ENCODE data around the gene YWHAQ.
"Not testable (repeated sequence)": the region's sequence is repeated elsewhere in the genome, so short reads cannot be mapped to it uniquely, and the experiment has no call there.

YWHAQ gene

GRCh38 chr2:9617749-9618148, 13.0 kb downstream of the YWHAQ start:
- Histone ChIP-seq H3K9ac (ENCODE audit: low read length) (no peak overlapping the region), H3K4me3 (ENCODE audit: low read length) (no peak overlapping the region), H3K27me3 (ENCODE audit: control insufficient read depth, insufficient read depth, low read length) (no peaks in the 10 kb centered on the region), H3K27ac (ENCODE audit: low read depth, low read length) (no peak overlapping the region), H3K36me3 (ENCODE audit: control insufficient read depth, insufficient read depth, low read length) (no peaks in the 10 kb centered on the region), H3K4me1 (ENCODE audit: control insufficient read depth, insufficient read depth, low read length) (no peaks in the 10 kb centered on the region)

GRCh38 chr2:9617296-9617695, 13.5 kb downstream of the YWHAQ start:
- Histone ChIP-seq H3K9ac (ENCODE audit: low read length) (no peak overlapping the region), H3K27ac (ENCODE audit: low read depth, low read length) (no peak overlapping the region), H3K4me1 (ENCODE audit: control insufficient read depth, insufficient read depth, low read length) (no peaks in the 10 kb centered on the region), H3K36me3 (ENCODE audit: control insufficient read depth, insufficient read depth, low read length) (no peaks in the 10 kb centered on the region), H3K27me3 (ENCODE audit: control insufficient read depth, insufficient read depth, low read length) (no peaks in the 10 kb centered on the region), H3K4me3 (ENCODE audit: low read length) (no peak overlapping the region)

- no peaks in the 10 kb centered on the region for H3K4me1 ChIP-seq (ENCODE audit: control insufficient read depth, insufficient read depth, low read length)
- H3K27ac ChIP-seq (ENCODE audit: low read depth, low read length) = no peak overlapping the region
- H3K27me3 ChIP-seq (ENCODE audit: control insufficient read depth, insufficient read depth, low read length) = no peaks in the 10 kb centered on the region
- H3K9ac ChIP-seq (ENCODE audit: low read length) = no peak overlapping the region
- H3K36me3 ChIP-seq (ENCODE audit: control insufficient read depth, insufficient read depth, low read length) = no peaks in the 10 kb centered on the region
- H3K4me3 ChIP-seq (ENCODE audit: low read length) = no peak overlapping the region
These were observed 16.2 kb downstream of the YWHAQ start for GRCh38 chr2:9614562-9614961.

- Histone ChIP-seq H3K36me3 (ENCODE audit: control insufficient read depth, insufficient read depth, low read length) (no peaks in the 10 kb centered on the region), H3K9ac (ENCODE audit: low read length) (no peak overlapping the region), H3K4me1 (ENCODE audit: control insufficient read depth, insufficient read depth, low read length) (peaks cover 2% of the 10 kb centered on the region), H3K27me3 (ENCODE audit: control insufficient read depth, insufficient read depth, low read length) (no peaks in the 10 kb centered on the region), H3K4me3 (ENCODE audit: low read length) (no peak overlapping the region), H3K27ac (ENCODE audit: low read depth, low read length) (no peak overlapping the region)
These were observed 17.5 kb downstream of the YWHAQ start for GRCh38 chr2:9613291-9613690.

- not testable (repeated sequence) for H3K36me3 ChIP-seq (ENCODE audit: control insufficient read depth, insufficient read depth, low read length); H3K4me3 ChIP-seq (ENCODE audit: low read length); H3K27ac ChIP-seq (ENCODE audit: low read depth, low read length); H3K9ac ChIP-seq (ENCODE audit: low read length); H3K27me3 ChIP-seq (ENCODE audit: control insufficient read depth, insufficient read depth, low read length); H3K4me1 ChIP-seq (ENCODE audit: control insufficient read depth, insufficient read depth, low read length)
These were observed 19.3 kb downstream of the YWHAQ start for GRCh38 chr2:9611549-9611912.

- H3K4me3 ChIP-seq (ENCODE audit: low read length) = no peak overlapping the region
- H3K36me3 ChIP-seq (ENCODE audit: control insufficient read depth, insufficient read depth, low read length) = no peaks in the 10 kb centered on the region
- no peak overlapping the region for H3K9ac ChIP-seq (ENCODE audit: low read length)
- peaks cover 5% of the 10 kb centered on the region for H3K4me1 ChIP-seq (ENCODE audit: control insufficient read depth, insufficient read depth, low read length)
- no peaks in the 10 kb centered on the region for H3K27me3 ChIP-seq (ENCODE audit: control insufficient read depth, insufficient read depth, low read length)
- no peak overlapping the region for H3K27ac ChIP-seq (ENCODE audit: low read depth, low read length)
These were observed 19.8 kb downstream of the YWHAQ start for GRCh38 chr2:9610781-9611548.

- H3K4me1 ChIP-seq (ENCODE audit: control insufficient read depth, insufficient read depth, low read length); H3K9ac ChIP-seq (ENCODE audit: low read length); H3K27me3 ChIP-seq (ENCODE audit: control insufficient read depth, insufficient read depth, low read length); H3K36me3 ChIP-seq (ENCODE audit: control insufficient read depth, insufficient read depth, low read length): not testable (repeated sequence)
- Histone ChIP-seq H3K4me3 (ENCODE audit: low read length) (peak overlapping the region; percentile 32), H3K27ac (ENCODE audit: low read depth, low read length) (peak overlapping the region; percentile 61)
These were observed 22.3 kb downstream of the YWHAQ start for GRCh38 chr2:9608491-9608890.

GRCh38 chr2:9602412-9602811, 28.4 kb downstream of the YWHAQ start:
- H3K9ac ChIP-seq (ENCODE audit: low read length) = no peak overlapping the region
- no peaks in the 10 kb centered on the region for H3K4me1 ChIP-seq (ENCODE audit: control insufficient read depth, insufficient read depth, low read length)
- no peak overlapping the region for H3K27ac ChIP-seq (ENCODE audit: low read depth, low read length)
- H3K27me3 ChIP-seq (ENCODE audit: control insufficient read depth, insufficient read depth, low read length) = no peaks in the 10 kb centered on the region
- H3K4me3 ChIP-seq (ENCODE audit: low read length) = no peak overlapping the region
- H3K36me3 ChIP-seq (ENCODE audit: control insufficient read depth, insufficient read depth, low read length) = no peaks in the 10 kb centered on the region

- H3K27me3 ChIP-seq (ENCODE audit: control insufficient read depth, insufficient read depth, low read length) = no peaks in the 10 kb centered on the region
- H3K4me1 ChIP-seq (ENCODE audit: control insufficient read depth, insufficient read depth, low read length) = no peaks in the 10 kb centered on the region
- H3K27ac ChIP-seq (ENCODE audit: low read depth, low read length) = no peak overlapping the region
- no peak overlapping the region for H3K9ac ChIP-seq (ENCODE audit: low read length)
- H3K36me3 ChIP-seq (ENCODE audit: control insufficient read depth, insufficient read depth, low read length) = no peaks in the 10 kb centered on the region
- H3K4me3 ChIP-seq (ENCODE audit: low read length) = no peak overlapping the region
These were observed 29.4 kb downstream of the YWHAQ start for GRCh38 chr2:9601397-9601796.

GRCh38 chr2:9599430-9599829, 31.4 kb downstream of the YWHAQ start:
- no peak overlapping the region for H3K9ac ChIP-seq (ENCODE audit: low read length)
- no peaks in the 10 kb centered on the region for H3K27me3 ChIP-seq (ENCODE audit: control insufficient read depth, insufficient read depth, low read length)
- no peak overlapping the region for H3K4me3 ChIP-seq (ENCODE audit: low read length)
- no peaks in the 10 kb centered on the region for H3K36me3 ChIP-seq (ENCODE audit: control insufficient read depth, insufficient read depth, low read length)
- H3K4me1 ChIP-seq (ENCODE audit: control insufficient read depth, insufficient read depth, low read length) = peaks cover 4% of the 10 kb centered on the region
- H3K27ac ChIP-seq (ENCODE audit: low read depth, low read length) = no peak overlapping the region

- H3K4me3 ChIP-seq (ENCODE audit: low read length) = no peak overlapping the region
- no peak overlapping the region for H3K9ac ChIP-seq (ENCODE audit: low read length)
- no peaks in the 10 kb centered on the region for H3K27me3 ChIP-seq (ENCODE audit: control insufficient read depth, insufficient read depth, low read length)
- no peak overlapping the region for H3K27ac ChIP-seq (ENCODE audit: low read depth, low read length)
- H3K36me3 ChIP-seq (ENCODE audit: control insufficient read depth, insufficient read depth, low read length) = no peaks in the 10 kb centered on the region
- peaks cover 7% of the 10 kb centered on the region for H3K4me1 ChIP-seq (ENCODE audit: control insufficient read depth, insufficient read depth, low read length)
These were observed 34.0 kb downstream of the YWHAQ start for GRCh38 chr2:9596621-9597311.

GRCh38 chr2:9595746-9596145, 35.1 kb downstream of the YWHAQ start:
- H3K4me1 ChIP-seq (ENCODE audit: control insufficient read depth, insufficient read depth, low read length) = peaks cover 7% of the 10 kb centered on the region
- H3K27ac ChIP-seq (ENCODE audit: low read depth, low read length) = no peak overlapping the region
- no peak overlapping the region for H3K9ac ChIP-seq (ENCODE audit: low read length)
- H3K36me3 ChIP-seq (ENCODE audit: control insufficient read depth, insufficient read depth, low read length) = no peaks in the 10 kb centered on the region
- no peak overlapping the region for H3K4me3 ChIP-seq (ENCODE audit: low read length)
- H3K27me3 ChIP-seq (ENCODE audit: control insufficient read depth, insufficient read depth, low read length) = no peaks in the 10 kb centered on the region

GRCh38 chr2:9595256-9595655, 35.5 kb downstream of the YWHAQ start:
- not testable (repeated sequence) for H3K27me3 ChIP-seq (ENCODE audit: control insufficient read depth, insufficient read depth, low read length); H3K9ac ChIP-seq (ENCODE audit: low read length); H3K27ac ChIP-seq (ENCODE audit: low read depth, low read length); H3K36me3 ChIP-seq (ENCODE audit: control insufficient read depth, insufficient read depth, low read length); H3K4me3 ChIP-seq (ENCODE audit: low read length); H3K4me1 ChIP-seq (ENCODE audit: control insufficient read depth, insufficient read depth, low read length)
